ENCODE data around the gene PPP1R14C.
"Not testable (repeated sequence)": the region's sequence is repeated elsewhere in the genome, so short reads cannot be mapped to it uniquely, and the experiment has no call there.

The PPP1R14C gene

GRCh38 chr6:150142670-150143515 lies at the start of gene PPP1R14C:
Gene PPP1R14C (plus strand): TSS chr6:150143044. CDS start chr6:150143193, 149 bp downstream.
- DNase-seq = peak; percentile 67

- no peak for DNase-seq
Observed at GRCh38 chr6:150093397-150093796, 49.4 kb upstream of the PPP1R14C start.

GRCh38 chr6:150098155-150098554 lies 44.7 kb upstream of the PPP1R14C start:
- DNase-seq = no peak

GRCh38 chr6:150099546-150099945 lies 43.3 kb upstream of the PPP1R14C start:
- no peak for DNase-seq

- DNase-seq = no peak
Observed at GRCh38 chr6:150099953-150100352, 42.9 kb upstream of the PPP1R14C start.

- DNase-seq = no peak
Observed at GRCh38 chr6:150100745-150101144, 42.1 kb upstream of the PPP1R14C start.

- no peak for DNase-seq
Observed at GRCh38 chr6:150102750-150103270, 40.0 kb upstream of the PPP1R14C start.

- DNase-seq = no peak
Observed at GRCh38 chr6:150112233-150112632, 30.6 kb upstream of the PPP1R14C start.

GRCh38 chr6:150115769-150116168 lies 27.1 kb upstream of the PPP1R14C start:
- DNase-seq = no peak

- no peak for DNase-seq
Observed at GRCh38 chr6:150116200-150116800, 26.5 kb upstream of the PPP1R14C start.

- DNase-seq = no peak
Observed at GRCh38 chr6:150118203-150118602, 24.6 kb upstream of the PPP1R14C start.

- DNase-seq = no peak
Observed at GRCh38 chr6:150118627-150119026, 24.2 kb upstream of the PPP1R14C start.

GRCh38 chr6:150119173-150119572 lies 23.7 kb upstream of the PPP1R14C start:
- DNase-seq = peak; percentile 84

GRCh38 chr6:150123645-150124044 lies 19.2 kb upstream of the PPP1R14C start:
- DNase-seq = no peak

GRCh38 chr6:150124235-150124634 lies 18.6 kb upstream of the PPP1R14C start:
- no peak for DNase-seq

GRCh38 chr6:150126641-150127291 lies 16.1 kb upstream of the PPP1R14C start:
- DNase-seq = no peak

- DNase-seq = no peak
Observed at GRCh38 chr6:150128425-150128824, 14.4 kb upstream of the PPP1R14C start.

GRCh38 chr6:150129616-150130505 lies 13.0 kb upstream of the PPP1R14C start:
- no peak for DNase-seq

- no peak for DNase-seq
Observed at GRCh38 chr6:150133686-150134085, 9.2 kb upstream of the PPP1R14C start.

GRCh38 chr6:150134280-150134920 lies 8.4 kb upstream of the PPP1R14C start:
- no peak for DNase-seq

- DNase-seq = not testable (repeated sequence)
Observed at GRCh38 chr6:150137711-150138110, 5.1 kb upstream of the PPP1R14C start.

- DNase-seq = no peak
Observed at GRCh38 chr6:150138638-150139037, 4.2 kb upstream of the PPP1R14C start.

Measured in femur (tissue), 1 donor.